H1 (cell line): ENCODE data around the gene ELMO2. TPM values are rescaled to one million over a fixed set of nuclear protein-coding genes. Genes with fewer than 3 reads are reported as not detected.

Source experiments
- CHD2 ChIP-seq: IDR thresholded peaks from 2 replicates; pipeline ENCODE4 v1.6.1; 2012; ENCODE audit warnings: low read length, improper control_type of control experiment
- NRF1 ChIP-seq: IDR thresholded peaks from 2 replicates; pipeline ENCODE4 v1.6.1; 2011; ENCODE audit warnings: mild to moderate bottlenecking, low read depth, low read length, improper control_type of control experiment
- POU5F1 ChIP-seq: IDR thresholded peaks from 2 replicates; pipeline ENCODE4 v1.6.1; 2011; ENCODE audit warnings: low read depth, mild to moderate bottlenecking, low read length, moderate library complexity
- RBBP5 ChIP-seq: IDR thresholded peaks from 2 replicates; pipeline ENCODE4 v1.7.1; 2012; ENCODE audit warnings: low read depth, mild to moderate bottlenecking, inconsistent platforms, low read length, moderate library complexity, borderline replicate concordance
- RXRA ChIP-seq: IDR thresholded peaks from 2 replicates; pipeline ENCODE4 v1.6.1; 2011; ENCODE audit warnings: low read depth, mild to moderate bottlenecking, low read length, moderate library complexity; ENCODE audit not compliant: insufficient read depth
- SIN3A ChIP-seq, 2 experiments: IDR thresholded peaks in 1 of 2; conservative IDR thresholded peaks in 1 of 2; 2 replicates each; pipeline ENCODE4 v1.6.1; 2011 to 2012; ENCODE audit warnings: low read length in 2 of 2, improper control_type of control experiment in 1 of 2, low read depth in 1 of 2, mild to moderate bottlenecking in 1 of 2
- TBP ChIP-seq: IDR thresholded peaks from 2 replicates; pipeline ENCODE4 v1.6.1; 2011; ENCODE audit warnings: low read depth, low read length, improper control_type of control experiment
- polyA plus RNA-seq, 7 experiments: library from polyadenylated mRNA; depleted of rRNA in 3 of 7; stranded (reverse) in 5 of 7; unstranded in 2 of 7; fragments of >200 nt in 5 of 7; fragments of 200-250 nt in 2 of 7; gene quantifications; 1 replicate in 5 of 7; 2 replicates in 1 of 7; 4 replicates in 1 of 7; pipeline versions ENCODE4 v1.2.1 to v1.2.3, GENCODE V29; 2011 to 2013; ENCODE audit warnings: missing spikeins in 2 of 7, mixed read lengths in 2 of 7
- total RNA-seq: library from RNA; stranded (reverse); fragmentation: NEBNext Ultra II Directional; extraction: Animal tissue kit (Norgen Biotek cat#: 25700); gene quantifications from 2 replicates; pipeline ENCODE4 v1.2.1, GENCODE V29; 2021

The ELMO2 gene
- total and polyA plus RNA-seq, 2 of the 8 experiments (the other 6 are each of a cell fraction or from before 2014, with no cell fraction given) = 34.3 to 39.7 TPM

DNA sequence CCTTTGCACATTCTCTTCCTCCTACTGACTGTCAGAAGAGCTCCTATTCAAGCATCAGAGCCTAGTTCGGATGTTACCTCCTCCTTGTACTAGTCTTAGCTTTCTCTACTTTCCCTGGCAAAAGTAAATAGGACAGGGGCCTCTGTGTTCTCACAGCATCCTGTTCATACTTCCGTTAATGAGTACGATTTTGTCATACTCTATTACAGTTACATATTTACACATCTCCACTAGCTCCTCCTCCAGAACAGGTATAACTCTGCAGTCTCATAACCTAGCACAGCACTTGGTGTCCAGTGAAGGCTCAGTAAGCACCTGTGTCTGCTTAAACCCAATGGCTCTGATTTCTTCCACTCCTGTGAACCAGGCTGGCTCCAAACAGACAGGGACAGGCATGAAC lies 7.0 kb downstream of the ELMO2 start (continued):
- no peak for TF ChIP-seq SIN3A (conservative IDR thresholded peaks at IDR 0.05 in 1 of 2, IDR thresholded peaks at IDR 0.05 in 1 of 2; ENCODE audit: low read depth in 1 of 2, low read length in 2 of 2)
- no peak for TF ChIP-seq RXRA
- no peak for TF ChIP-seq POU5F1
- TF ChIP-seq CHD2 = no peak
- TF ChIP-seq TBP = no peak
- TF ChIP-seq NRF1 = no peak
- TF ChIP-seq RBBP5 = no peak
